Measurements from ENCODE around the gene VPS37B. TPM values are rescaled to one million over a fixed set of nuclear protein-coding genes. Genes with fewer than 3 reads are reported as not detected.

Gene VPS37B
- total RNA-seq, 1 experiment from 2014 or later = 18.1 TPM

DNA sequence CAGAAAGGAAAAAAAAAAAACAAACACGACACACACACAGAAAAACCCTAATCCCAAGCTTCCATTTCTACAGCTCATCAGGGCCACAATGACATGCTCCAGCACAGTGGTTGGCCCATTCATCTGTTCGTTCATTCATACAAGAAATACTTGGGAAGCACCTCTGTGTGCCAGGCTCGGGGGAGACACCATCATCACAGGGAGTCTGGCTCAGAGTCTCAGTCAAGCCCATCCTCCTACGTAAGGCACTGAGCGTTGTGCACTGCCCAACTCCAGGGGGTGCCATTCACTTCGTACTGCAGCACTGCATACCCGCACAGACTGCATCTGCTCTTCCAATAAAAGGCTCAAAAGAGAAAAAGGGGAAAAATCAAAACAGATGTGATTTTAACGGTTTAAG, 15.3 kb downstream of the VPS37B start:
- CTCF ChIA-PET = interaction anchor here (0.6 to 1.7 kb wide), 8 partner anchors 9 to 431 kb away, joined by 3 to 6 read pairs (median 4); no protein-coding TSS in a partner anchor
- H3K27ac Mint-ChIP-seq = no peak overlapping the region
- H3K4me3 Mint-ChIP-seq = no peak overlapping the region
- TF ChIP-seq ZNF219 (CRISPR knock-in tag; IDR thresholded peaks at IDR 0.05; ENCODE audit: borderline replicate concordance) (no peak), SP1 (CRISPR knock-in tag; conservative IDR thresholded peaks at IDR 0.05) (no peak), ZNF121 (CRISPR knock-in tag; IDR thresholded peaks at IDR 0.05) (no peak), GRHL2 (CRISPR knock-in tag; IDR thresholded peaks at IDR 0.05; ENCODE audit: insufficient replicate concordance, severe bottlenecking) (no peak), RELA (CRISPR knock-in tag; IDR thresholded peaks at IDR 0.05; ENCODE audit: borderline replicate concordance) (no peak), ETV6 (CRISPR knock-in tag; IDR thresholded peaks at IDR 0.05) (no peak), ZNF232 (CRISPR knock-in tag; IDR thresholded peaks at IDR 0.05) (no peak), KAT7 (CRISPR knock-in tag; IDR thresholded peaks at IDR 0.05; ENCODE audit: borderline replicate concordance) (no peak), IRF2 (CRISPR knock-in tag; IDR thresholded peaks at IDR 0.05; ENCODE audit: borderline replicate concordance, low read depth) (no peak), ZNF671 (CRISPR knock-in tag; IDR thresholded peaks at IDR 0.05) (no peak), TP53 (CRISPR knock-in tag; IDR thresholded peaks at IDR 0.05) (no peak), ZBTB43 (CRISPR knock-in tag; IDR thresholded peaks at IDR 0.05) (no peak), ZNF532 (CRISPR knock-in tag; IDR thresholded peaks at IDR 0.05; ENCODE audit: borderline replicate concordance) (no peak), CBFB (CRISPR knock-in tag; IDR thresholded peaks at IDR 0.05; ENCODE audit: low read depth) (no peak)
- no peak for DNase-seq (ENCODE audit: low spot score)
- POLR2A ChIA-PET = no interaction called here
- H3K4me1 Mint-ChIP-seq = peaks cover 19% of the 10 kb centered on the region
- no peaks in the 10 kb centered on the region; the same call in 1 of the 2 replicates for H3K36me3 Mint-ChIP-seq
- H3K9me3 Mint-ChIP-seq = no peaks in the 10 kb centered on the region
- ATAC-seq = peak; percentile 95
- H3K27me3 Mint-ChIP-seq (ENCODE audit: low read depth) = peaks cover 96% of the 10 kb centered on the region

GRCh38 chr12:122880155-122880667, 15.7 kb downstream of the VPS37B start:
- POLR2A ChIA-PET = no interaction called here
- no peaks in the 10 kb centered on the region; the same call in 1 of the 2 replicates for H3K36me3 Mint-ChIP-seq
- H3K27me3 Mint-ChIP-seq (ENCODE audit: low read depth) = peaks cover 100% of the 10 kb centered on the region
- DNase-seq (ENCODE audit: low spot score) (no peak), ATAC-seq (no peak)
- H3K27ac Mint-ChIP-seq = no peak overlapping the region
- CTCF ChIA-PET = interaction anchor here (0.6 to 1.7 kb wide), 7 partner anchors 8 to 431 kb away, joined by 3 to 6 read pairs (median 4); no protein-coding TSS in a partner anchor
- peaks cover 23% of the 10 kb centered on the region for H3K4me1 Mint-ChIP-seq
- H3K4me3 Mint-ChIP-seq = no peak overlapping the region
- no peaks in the 10 kb centered on the region for H3K9me3 Mint-ChIP-seq
- TF ChIP-seq CREB1 (CRISPR knock-in tag; IDR thresholded peaks at IDR 0.05) = no peak
- TF ChIP-seq, protein P1, sequence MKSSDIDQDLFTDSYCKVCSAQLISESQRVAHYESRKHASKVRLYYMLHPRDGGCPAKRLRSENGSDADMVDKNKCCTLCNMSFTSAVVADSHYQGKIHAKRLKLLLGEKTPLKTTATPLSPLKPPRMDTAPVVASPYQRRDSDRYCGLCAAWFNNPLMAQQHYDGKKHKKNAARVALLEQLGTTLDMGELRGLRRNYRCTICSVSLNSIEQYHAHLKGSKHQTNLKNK (CRISPR knock-in tag; IDR thresholded peaks at IDR 0.05) = no peak
- TF ChIP-seq OVOL2 (CRISPR knock-in tag; IDR thresholded peaks at IDR 0.05; ENCODE audit: borderline replicate concordance) = no peak
- TF ChIP-seq MXD4 (CRISPR knock-in tag; IDR thresholded peaks at IDR 0.05; ENCODE audit: borderline replicate concordance) = no peak
- no peak for TF ChIP-seq ZBTB21 (CRISPR knock-in tag; IDR thresholded peaks at IDR 0.05; ENCODE audit: borderline replicate concordance)
- TF ChIP-seq, protein P2, sequence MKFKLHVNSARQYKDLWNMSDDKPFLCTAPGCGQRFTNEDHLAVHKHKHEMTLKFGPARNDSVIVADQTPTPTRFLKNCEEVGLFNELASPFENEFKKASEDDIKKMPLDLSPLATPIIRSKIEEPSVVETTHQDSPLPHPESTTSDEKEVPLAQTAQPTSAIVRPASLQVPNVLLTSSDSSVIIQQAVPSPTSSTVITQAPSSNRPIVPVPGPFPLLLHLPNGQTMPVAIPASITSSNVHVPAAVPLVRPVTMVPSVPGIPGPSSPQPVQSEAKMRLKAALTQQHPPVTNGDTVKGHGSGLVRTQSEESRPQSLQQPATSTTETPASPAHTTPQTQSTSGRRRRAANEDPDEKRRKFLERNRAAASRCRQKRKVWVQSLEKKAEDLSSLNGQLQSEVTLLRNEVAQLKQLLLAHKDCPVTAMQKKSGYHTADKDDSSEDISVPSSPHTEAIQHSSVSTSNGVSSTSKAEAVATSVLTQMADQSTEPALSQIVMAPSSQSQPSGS (CRISPR knock-in tag; IDR thresholded peaks at IDR 0.05; ENCODE audit: borderline replicate concordance, low read depth) = no peak
- TF ChIP-seq ZNF281 (CRISPR knock-in tag; IDR thresholded peaks at IDR 0.05) = no peak
- no peak for TF ChIP-seq AR (CRISPR knock-in tag; IDR thresholded peaks at IDR 0.05)
